GM11168 (cell line): ENCODE results near the gene ZNF778.

Experiments used
- in situ Hi-C: fragments of 300-500 bp; cut with MboI; formaldehyde crosslinking; loops from one replicate; pipeline ENCODE4 v1.12.0; 2022; ENCODE audit warnings: low sequenced_read_pairs; ENCODE audit not compliant: unreplicated experiment

The ZNF778 gene

GRCh38 chr16:89217388-89218191 lies at the start of gene ZNF778:
TSS of gene ZNF778 (plus strand) at chr16:89217703. CDS start at chr16:89221128, 3,425 bp downstream.
- in situ Hi-C loops, result no loop called here

- in situ Hi-C loops, result loop anchor here (5.0 to 10.0 kb wide), 3 partner anchors 204 to 344 kb away; no protein-coding TSS in a partner anchor
Observed at GRCh38 chr16:89168381-89169189, 48.9 kb upstream of the ZNF778 start.

GRCh38 chr16:89169778-89170177 lies 47.7 kb upstream of the ZNF778 start:
- in situ Hi-C loops, result loop anchor here (5.0 to 10.0 kb wide), 3 partner anchors 205 to 345 kb away; no protein-coding TSS in a partner anchor

GRCh38 chr16:89170346-89171215 lies 46.9 kb upstream of the ZNF778 start:
- in situ Hi-C loops, result no loop called here

- in situ Hi-C loops, result no loop called here
Observed at GRCh38 chr16:89171216-89172170, 46.0 kb upstream of the ZNF778 start, which contains the start of gene CDH15. TSS of gene CDH15 (plus strand) at chr16:89171748. CDS start at chr16:89171832, 84 bp downstream.

GRCh38 chr16:89172171-89172527 lies 45.4 kb upstream of the ZNF778 start:
- in situ Hi-C loops, result no loop called here

- in situ Hi-C loops, result no loop called here
Observed at GRCh38 chr16:89172528-89173173, 44.9 kb upstream of the ZNF778 start.

- in situ Hi-C loops, result no loop called here
Observed at GRCh38 chr16:89173174-89173921, 44.2 kb upstream of the ZNF778 start.

- in situ Hi-C loops, result no loop called here
Observed at GRCh38 chr16:89174055-89174827, 43.3 kb upstream of the ZNF778 start.

GRCh38 chr16:89174877-89175276 lies 42.6 kb upstream of the ZNF778 start:
- in situ Hi-C loops, result no loop called here

GRCh38 chr16:89175280-89176146 lies 42.0 kb upstream of the ZNF778 start:
- in situ Hi-C loops, result no loop called here

GRCh38 chr16:89176147-89176690 lies 41.3 kb upstream of the ZNF778 start:
- in situ Hi-C loops, result no loop called here

- in situ Hi-C loops, result no loop called here
Observed at GRCh38 chr16:89176717-89177116, 40.8 kb upstream of the ZNF778 start.

- in situ Hi-C loops, result no loop called here
Observed at GRCh38 chr16:89177501-89177900, 40.0 kb upstream of the ZNF778 start.

GRCh38 chr16:89178453-89179147 lies 38.9 kb upstream of the ZNF778 start:
- in situ Hi-C loops, result no loop called here

- in situ Hi-C loops, result no loop called here
Observed at GRCh38 chr16:89179148-89179484, 38.4 kb upstream of the ZNF778 start.
